Activated naive CD4-positive, alpha-beta T cell treated with anti-CD3 and anti-CD28 coated beads, Interleukin-2, amount 50 U/mL, for 16 hours (primary cell): ENCODE measurements around the gene TIGD3.

Experiments
- DNase-seq: peaks from one replicate; pipeline ENCODE4 v3.0.0-alpha.2; 2020

Gene TIGD3

DNA sequence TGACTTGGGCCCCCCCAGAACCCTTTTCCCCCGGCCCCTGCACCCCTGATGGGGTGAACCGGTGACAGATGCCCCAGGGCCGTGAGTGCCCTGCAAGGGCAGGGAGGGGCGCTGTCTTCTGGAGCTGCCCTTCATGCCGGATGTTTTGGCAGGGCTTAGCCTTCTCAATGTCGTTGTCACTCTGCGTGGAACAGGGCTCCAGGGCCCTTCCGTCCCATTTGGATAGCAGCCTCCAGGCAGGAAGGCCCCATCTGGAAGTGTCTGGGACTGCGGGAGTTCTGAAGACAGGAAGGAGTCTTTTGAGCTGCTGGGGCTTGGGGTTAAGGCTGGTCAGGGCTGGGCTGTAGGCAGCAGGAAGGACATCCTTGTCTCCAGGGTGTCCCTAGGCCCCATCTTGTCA is 36.4 kb downstream of the TIGD3 start:
- no peak for DNase-seq

DNA sequence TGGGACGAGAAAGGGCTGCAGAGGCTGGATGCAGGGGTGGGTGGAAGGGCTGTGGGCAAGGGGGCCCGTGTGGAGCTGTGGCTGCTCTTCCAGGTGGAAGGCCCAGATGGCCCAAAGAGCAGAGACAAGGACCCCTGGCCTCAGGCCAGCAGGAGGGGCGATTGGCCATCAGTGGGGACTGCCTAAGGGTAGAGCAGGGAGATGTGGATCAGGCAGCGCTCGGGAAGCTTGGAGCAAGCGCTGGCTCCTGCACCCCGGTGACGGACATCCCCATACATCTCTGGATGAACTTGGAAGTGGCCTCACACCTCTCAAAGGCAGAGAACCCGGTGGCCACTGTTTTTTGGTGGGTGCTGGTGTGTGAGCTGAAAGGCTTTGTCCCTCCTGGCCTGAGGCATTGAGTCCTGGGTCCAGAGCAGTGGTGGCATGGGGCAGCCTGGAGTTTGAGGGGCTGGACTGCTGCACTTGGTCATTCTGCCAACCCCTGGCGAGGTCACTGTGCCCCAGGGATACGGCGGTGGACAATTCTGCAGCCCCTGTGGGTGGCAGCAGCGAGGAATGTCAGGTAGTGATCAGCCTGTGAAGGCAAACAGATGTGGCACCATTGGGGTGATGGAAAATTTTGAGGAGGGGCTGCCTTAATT is 37.8 kb downstream of the TIGD3 start:
- DNase-seq = no peak

- no peak for DNase-seq
Measured at GRCh38 chr11:65392899-65393298, 38.3 kb downstream of the TIGD3 start.

- DNase-seq = no peak
Measured at GRCh38 chr11:65393513-65394079, 39.0 kb downstream of the TIGD3 start.

DNA sequence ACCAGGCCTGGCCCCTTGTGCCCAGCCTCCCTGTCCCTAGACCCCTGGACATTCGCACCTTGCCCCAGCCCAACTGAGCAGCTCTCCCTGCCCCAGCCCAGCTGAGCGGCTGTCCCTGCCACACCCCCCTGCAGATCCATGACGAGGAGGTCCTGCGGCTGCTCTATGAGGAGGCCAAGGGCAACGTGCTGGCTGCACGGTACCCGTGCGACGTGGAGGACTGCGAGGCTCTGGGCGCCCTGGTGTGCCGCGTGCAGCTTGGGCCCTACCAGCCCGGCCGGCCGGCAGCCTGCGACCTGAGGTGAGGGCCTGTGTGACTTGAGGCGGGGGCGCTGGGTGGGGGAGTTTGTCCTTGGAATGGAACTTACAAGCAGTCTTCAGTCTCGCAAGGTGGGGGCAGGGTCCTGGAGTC is 39.6 kb downstream of the TIGD3 start:
- no peak for DNase-seq

GRCh38 chr11:65395961-65396530 is 41.5 kb downstream of the TIGD3 start:
- no peak for DNase-seq

- no peak for DNase-seq
Measured at GRCh38 chr11:65396769-65397745, 42.5 kb downstream of the TIGD3 start.

- no peak for DNase-seq
Measured at GRCh38 chr11:65398362-65398910, 43.9 kb downstream of the TIGD3 start.

- no peak for DNase-seq
Measured at GRCh38 chr11:65399249-65399648, 44.7 kb downstream of the TIGD3 start.

DNA sequence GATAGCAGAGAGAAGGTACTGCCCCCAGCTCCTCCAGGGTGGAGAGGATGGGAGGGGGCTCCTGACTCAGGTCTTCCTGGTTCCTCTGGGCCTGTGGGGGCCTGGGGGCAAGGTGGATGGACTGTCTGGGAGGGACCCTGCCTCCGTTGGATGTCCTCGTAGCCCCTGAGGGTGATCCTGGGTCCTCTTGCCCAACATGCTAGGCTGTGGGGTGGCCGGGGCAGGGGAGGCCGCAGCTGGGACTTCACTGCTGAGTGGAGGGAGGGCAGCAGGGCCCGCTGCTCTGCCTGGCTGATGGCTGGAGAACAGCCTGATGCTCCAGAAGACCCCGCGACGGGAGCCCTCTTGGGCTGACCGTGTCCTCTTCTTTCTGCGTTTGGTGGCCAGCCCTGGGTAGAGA is 45.3 kb downstream of the TIGD3 start:
- DNase-seq = no peak

GRCh38 chr11:65400307-65401072 is 45.9 kb downstream of the TIGD3 start:
- DNase-seq = no peak

DNA sequence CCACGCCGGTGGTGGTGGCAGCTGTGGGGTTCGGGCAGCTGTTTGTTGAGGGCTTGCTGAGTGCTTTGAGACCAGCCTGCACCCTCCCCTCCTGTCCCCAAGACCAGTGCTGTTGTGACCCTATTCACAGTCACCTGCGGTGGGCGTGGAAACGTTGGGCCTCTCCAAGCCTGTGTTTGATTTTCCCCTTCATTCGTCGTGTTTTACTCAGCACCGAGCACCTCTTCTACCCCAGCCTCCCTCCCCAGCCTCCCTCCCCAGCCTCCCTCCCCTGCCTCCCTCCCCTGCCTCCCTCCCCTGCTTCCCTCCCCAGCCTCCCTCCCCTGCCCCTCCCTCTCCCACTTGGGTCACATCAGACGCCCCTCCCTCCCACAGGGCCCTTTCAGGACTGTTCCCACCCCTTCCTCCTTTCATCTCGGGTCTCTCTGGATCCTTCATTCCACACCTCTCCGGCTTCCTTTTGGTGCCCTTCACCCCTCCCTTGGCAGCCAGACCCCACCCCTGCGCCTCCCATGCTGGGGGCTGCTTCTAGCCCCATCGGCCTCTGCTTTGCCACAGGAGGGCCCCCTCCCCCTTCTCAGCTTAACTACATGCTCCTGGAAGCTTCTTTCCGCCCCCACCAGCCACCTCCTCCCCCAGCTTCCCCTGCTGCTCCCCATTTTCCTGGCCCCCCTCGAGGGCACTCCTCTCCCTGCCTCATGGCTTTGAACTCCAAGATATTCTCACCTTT is 46.7 kb downstream of the TIGD3 start:
- no peak for DNase-seq

DNA sequence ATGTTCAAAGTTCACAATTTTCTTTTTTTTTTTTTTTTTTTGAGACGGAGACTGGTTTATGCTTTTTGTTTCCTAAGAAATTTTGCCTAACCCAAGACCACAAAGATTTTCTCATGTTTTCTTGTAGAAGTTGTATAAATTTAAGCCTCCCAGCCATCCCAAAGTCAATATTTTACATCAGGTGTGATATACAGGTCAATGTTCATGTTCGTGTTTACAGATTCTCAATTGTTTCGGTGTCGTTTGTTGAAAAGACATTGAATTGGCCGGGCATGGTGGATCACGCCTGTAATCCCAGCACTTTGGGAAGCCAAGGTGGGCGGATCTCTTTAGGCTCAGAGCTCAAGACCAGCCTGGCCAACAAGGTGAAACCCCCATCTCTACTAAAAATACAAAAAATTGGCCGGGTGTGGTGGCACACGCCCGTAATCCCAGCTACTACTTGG is 47.3 kb downstream of the TIGD3 start:
- DNase-seq = no peak

DNA sequence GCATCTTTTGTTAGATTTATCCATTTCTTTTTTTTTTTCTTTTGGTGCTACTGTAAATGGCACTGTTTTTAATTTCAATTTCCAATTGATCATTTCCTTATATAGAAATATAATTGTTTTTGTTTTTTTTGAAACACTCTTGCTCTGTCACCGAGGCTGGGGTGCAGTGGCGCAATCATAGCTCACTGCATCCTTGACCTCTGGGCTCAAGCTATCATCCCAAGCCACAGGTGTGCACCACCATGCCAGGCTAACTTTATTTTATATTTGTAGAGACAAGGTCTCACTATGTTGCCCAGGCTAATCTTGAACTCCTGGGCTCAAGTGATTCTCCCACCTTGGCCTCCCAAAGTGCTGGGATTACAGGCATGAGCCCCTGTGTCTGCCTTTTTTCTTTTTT is 48.2 kb downstream of the TIGD3 start:
- no peak for DNase-seq

DNA sequence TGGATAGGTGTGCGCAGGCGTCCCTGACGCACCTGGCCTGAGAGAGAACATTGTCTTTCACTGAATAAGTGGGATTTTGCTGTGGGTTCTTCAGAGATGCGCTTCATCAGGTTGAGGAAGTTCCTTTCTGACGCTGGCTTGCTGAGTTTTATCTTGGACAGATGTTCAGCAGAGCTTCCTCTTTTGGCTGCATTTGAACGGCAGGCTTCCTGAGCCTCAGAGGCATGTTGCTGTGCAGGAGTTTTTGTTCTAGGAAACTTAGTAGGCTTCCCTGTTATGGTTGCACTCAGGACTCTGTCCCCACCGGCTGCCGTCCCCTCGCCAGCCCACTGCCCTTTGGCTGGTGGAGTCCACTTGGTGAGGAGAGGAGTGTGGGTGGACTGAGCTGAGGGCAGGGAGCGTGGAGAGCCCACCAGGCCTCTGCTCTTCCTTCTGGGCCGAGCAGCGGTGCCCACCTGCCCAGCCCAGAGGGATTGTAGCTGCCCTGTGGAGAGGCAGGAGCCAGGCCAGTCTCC is 49.1 kb downstream of the TIGD3 start:
- no peak for DNase-seq

DNA sequence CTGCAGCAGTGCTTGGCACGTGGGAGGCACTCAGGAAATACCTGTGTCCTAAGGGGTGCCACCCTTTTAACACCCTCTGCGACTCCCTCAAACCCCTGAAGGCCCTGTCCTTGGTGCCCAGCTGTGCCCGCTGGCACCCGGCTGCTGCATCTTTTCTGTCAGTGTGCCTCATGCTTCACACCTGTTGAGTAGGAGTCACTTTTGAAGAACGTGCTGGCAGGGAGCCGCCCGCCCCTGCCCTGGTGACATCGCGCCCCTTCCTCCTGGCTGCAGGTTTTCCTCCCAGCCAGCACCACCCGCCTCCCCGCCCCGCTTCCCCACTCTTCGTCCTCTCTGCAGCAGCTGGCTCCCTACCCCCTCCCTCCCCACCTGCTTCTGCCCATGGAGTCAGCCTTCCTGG is 49.7 kb downstream of the TIGD3 start:
- no peak for DNase-seq

DNA sequence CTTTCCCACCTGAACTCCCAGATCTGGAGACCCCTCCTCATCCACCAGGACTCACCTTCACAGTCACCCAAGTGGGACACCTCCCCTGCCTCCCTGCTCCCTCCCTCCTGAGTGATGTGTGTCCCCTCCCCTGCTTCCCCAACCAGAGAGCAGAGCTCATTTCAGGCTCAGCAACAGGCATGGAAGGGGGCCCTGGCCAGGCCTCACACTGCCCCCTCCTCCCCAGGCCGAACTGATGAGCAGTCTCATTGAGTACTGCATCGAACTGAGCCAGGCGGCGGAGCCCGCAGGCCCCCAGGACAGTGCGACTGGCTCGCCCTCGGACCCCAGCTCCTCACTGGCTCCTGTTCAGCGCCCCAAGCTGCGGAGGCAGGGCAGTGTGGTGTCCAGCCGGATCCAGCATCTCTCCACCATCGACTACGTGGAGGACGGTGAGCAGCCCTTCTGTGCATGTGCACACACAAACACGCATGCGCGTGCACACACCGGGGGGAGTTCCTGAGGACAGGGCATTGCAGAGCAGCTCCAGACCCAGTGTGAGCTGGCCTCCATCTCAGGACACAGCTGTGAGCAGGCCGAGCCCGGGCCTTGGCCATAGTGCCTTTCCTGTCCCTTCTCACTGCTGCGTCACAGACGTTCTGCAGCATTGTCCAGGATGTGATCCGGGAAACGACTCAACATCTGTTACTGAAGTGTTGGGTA is 50.2 kb downstream of the TIGD3 start:
- DNase-seq = no peak
